ENCODE results near the gene SLFN12L. TPM values are rescaled to one million over a fixed set of nuclear protein-coding genes. Genes with fewer than 3 reads are reported as not detected.
"Not testable (repeated sequence)": the region's sequence is repeated elsewhere in the genome, so short reads cannot be mapped to it uniquely, and the experiment has no call there.

Gene SLFN12L
- 0.91 and 1.1 TPM in 2 replicates for total RNA-seq (2014; rRNA removed; shearing (Covaris generic))

DNA sequence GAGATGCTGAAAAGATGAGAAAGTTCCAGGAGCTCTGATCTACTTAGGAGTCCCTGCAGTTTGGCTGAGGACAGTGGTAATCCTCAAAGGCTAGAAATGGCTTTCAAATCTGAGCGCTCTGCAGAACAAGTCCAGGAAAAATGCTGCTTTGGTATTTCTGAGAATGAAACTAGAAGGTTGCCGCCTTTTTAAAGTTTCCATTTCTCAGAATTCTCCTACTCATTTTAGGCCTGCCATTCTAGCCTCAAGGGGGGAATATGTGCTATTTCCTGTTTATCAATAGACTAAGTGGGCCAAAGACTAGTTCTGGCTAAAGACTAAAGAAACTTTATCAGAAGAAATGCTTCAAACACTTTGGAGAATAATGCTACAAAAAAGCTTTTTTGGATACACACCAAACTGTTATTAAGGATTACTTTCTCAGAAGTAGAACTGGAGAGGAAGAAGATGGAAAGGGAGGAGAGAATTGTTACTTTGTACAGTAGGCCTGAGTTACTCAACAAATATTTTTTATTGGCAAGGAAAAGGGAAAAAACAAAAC lies at the start of gene SLFN12L:
TSS of gene SLFN12L (minus strand) at position 78 of the 541 bp plus-strand sequence. CDS start 15,314 bp downstream, outside the sequence.
- DNase-seq (ENCODE audit: low read depth), result no peak

DNA sequence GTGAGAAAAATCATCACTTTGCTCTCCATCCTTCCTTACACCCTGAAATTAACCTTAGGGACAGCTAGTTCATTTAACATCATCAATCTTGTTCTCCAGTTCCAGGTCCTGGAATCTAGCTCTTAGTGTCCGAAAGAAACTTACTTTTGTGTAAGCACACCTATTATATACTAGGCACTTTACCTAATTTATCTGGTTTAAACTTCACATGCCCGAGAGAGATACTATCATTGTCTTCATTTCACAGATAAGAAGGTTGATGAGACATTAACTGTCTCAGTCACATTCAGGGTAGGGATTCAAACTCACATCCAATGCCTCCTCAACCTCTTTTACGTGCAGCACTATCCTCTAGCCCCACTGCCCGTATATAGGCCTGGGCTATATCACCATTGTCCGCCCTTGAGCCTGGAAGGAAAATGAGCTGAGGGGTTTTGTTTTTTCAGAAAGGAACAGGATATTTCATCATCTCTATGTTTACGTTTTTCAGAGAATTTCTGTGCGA lies 49.1 kb upstream of the SLFN12L start:
- DNase-seq (ENCODE audit: low read depth), result no peak

DNA sequence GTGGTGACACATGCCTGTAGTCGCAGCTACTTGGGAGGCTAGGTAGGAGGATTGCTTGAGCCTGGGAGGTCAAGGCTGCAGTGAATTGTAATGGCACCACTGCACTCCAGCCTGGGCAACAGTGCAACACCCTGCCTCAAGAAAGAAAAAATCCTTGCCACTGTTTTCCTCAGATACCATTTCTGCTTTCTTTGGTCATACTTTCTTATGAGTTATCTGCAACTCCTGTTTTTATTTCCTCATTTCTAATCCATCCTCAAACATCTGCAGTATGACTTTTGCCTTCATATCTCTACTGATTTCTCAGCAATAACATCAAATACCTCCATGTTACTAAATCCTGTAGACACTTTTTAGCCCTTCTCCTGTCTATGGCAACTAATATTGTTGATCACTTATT lies 46.6 kb upstream of the SLFN12L start:
- DNase-seq (ENCODE audit: low read depth), result no peak

DNA sequence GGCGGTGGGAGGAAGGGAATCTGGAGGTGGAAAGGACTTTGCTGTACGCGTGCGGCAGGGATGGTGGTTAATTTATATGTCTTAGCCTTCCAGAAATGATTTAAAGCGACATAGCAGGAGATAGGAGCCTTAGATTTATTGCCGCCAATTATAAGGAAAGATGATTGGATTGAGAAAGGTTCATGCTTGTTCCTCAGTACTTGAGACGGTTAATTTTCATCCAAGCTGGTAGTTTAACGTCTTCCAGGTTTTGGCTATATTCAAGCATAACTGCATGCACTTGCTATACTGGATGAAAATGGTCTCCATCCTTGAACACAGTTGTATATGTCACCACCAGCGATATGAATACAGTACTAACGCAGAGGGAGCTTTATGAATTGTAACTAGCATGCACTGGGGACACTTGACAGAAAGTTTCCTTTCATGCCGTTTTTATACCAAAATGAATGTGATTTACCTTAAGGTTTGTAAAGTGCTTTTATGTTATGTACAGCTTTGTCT lies 41.5 kb upstream of the SLFN12L start:
- no peak for DNase-seq (ENCODE audit: low read depth)

DNA sequence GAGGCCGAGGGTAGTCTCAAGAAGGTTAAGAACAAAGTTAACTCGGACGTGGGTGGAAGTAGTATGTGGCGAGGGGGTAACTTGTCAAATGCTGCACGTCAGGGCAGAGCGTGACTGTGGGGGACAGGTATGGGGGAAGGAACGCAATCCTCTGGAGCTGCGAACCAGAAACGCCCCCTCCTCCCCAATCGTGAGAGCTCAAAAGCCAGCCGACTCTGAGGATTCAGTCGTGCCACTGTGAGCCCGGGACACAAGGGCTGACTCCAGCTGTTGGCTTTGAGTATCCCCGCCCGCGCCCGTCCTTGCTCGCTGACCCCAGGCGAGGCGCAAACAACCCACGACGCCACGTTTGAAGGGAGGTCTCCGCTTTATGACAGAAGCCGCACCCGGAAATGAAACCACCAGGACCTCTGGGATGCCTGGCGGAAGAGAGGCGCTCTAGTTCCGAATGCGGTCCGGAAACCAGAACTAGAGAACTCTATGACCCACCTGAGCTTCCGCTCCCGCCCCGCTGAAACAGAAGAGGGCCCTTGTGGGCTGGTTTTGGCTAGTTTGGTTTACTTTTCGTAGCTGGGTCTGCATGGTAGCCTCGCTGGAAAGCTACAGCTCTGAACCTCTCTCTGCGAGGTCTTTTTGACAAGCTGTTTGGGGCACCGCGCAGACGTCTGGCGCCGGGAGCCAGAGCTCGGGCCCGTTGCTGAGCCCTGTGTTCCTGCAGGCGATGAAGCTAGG lies 40.9 kb upstream of the SLFN12L start, which contains the start of gene PEX12:
TSS of gene PEX12 (minus strand) at position 375 of the 732 bp plus-strand sequence. CDS start 550 bp downstream, outside the sequence.
- DNase-seq (ENCODE audit: low read depth), result peak; percentile 95

DNA sequence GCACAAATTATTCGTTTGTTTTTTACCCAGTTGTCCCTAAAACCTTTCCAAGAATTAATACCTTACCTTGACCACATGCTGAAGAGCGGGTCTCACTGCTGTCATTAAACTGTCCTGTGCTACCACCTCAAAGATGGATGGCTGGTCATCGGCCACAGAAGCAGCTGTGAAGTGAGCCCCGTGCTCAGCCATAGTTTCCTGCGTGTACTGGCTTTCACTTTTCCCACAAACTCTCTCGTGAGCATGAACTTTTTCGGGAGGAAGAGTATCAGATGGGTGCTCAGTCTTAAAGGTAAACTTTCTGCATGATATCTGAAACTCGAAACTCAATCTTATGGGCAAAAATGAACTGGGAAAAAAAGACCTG lies 40.3 kb upstream of the SLFN12L start:
- peak; percentile 27 for DNase-seq (ENCODE audit: low read depth)

DNA sequence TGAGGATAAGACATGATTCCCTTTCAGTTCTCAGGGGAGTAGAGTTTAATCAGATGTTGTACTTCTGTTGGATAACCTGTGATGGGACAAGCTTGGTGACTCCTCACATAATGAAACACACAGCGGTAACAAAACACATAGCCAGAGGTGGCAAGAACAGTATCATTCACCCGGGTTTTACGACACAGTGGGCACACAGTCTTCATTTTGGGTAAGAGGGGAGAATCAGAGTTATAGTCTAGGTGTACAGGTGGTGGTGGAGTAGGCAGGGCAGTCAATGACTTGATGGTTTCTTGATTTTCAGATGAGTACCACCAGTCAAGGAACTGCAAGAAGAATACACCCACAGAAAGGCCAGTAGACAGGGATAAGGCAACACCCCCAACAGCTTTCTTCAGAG lies 38.3 kb upstream of the SLFN12L start:
- no peak for DNase-seq (ENCODE audit: low read depth)

DNA sequence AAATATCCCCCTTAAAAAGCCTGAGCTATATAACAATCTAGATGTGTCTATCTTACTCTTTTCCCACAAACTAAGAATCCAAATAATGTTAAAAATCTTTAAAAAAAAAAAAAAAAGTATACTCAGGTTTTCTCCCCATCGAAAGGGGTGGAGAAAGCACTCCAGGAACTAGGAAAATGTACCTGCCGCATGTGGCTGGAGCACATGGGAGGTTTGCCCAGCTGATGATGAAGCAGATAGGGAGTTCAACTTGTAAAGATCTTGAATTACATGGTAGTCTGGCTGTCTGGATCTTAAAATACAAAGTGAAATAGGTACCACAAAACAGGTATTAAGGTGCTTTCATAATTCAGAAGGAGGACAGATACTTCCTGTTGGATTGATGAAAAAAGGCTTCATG lies 31.9 kb upstream of the SLFN12L start:
- no peak for DNase-seq (ENCODE audit: low read depth)

DNA sequence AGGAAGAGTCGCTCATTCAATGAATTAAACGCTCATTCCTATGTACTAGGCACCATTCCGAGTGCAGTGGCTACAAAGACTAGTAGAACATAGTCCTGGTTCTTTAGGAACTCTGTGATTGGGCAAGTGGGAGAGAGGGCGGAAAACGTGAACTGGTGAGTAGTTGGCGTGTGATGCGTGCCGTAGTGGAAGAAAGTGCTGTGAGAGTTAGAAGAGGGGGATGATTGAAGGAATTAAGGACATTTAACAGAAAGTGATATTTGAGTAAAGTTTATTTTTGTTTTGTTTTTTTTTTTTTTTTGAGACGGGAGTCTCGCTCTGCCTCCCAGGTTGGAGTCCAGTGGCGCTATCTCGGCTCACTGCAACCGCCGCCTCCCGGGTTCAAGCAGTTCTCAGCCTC lies 31.1 kb upstream of the SLFN12L start:
- DNase-seq (ENCODE audit: low read depth), result peak; percentile 61

DNA sequence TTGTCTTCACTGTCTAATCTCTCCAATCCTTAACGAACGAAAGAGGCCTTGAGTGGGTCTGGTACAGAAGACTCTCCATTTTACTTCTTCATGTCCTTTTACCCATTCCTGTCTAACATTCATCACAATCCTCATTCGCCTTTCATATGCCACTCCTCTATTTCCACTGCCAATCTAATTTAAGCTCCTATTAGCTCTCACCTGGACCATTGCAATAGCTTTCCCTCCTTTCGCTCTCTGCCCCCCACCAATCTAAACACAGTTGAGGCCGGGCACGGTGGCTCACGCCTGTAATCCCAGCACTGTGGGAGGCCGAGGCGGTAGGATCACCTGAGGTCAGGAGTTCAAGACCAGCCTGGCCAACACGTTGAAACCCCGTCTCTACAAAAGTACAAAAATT lies 29.5 kb upstream of the SLFN12L start:
- DNase-seq (ENCODE audit: low read depth), result no peak

DNA sequence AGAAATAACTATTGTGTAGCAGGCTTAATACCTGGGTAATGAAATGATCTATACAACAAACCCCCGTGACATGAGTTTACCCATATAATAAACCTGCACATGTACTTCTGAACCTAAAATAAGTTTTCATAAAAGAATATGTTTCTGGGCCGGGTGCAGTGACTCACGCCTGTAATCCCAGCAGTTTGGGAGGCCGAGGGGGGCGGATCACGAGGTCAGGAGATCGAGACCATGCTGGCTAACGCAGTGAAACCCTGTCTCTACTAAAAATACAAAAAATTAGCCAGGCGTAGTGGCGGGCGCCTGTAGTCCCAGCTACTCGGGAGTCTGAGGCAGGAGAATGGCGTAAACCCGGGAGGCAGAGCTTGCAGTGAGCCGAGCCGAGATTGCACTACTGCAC lies 25.7 kb upstream of the SLFN12L start:
- not testable (repeated sequence) for DNase-seq (ENCODE audit: low read depth)

DNA sequence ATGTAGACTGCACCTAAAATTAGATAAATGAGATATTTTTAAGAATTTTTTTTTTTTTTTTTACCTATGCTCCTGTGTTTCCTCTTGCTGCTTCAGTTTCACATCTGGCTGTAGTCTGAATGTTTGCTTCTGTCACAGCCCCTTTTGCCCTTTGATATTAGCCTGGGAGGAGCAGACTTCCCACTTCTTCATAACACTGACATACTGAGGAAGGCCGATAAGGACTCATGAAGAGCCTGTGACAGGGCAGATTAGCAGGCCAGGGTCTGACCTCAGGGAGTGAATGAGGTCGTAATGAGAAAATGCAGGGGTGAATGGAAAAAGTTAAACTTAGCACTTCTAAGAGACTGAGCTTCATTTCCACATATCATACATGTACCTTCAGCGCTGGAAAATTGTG lies 23.2 kb upstream of the SLFN12L start, which contains the start of gene SLFN14:
TSS of gene SLFN14 (minus strand) at position 117 of the 400 bp plus-strand sequence. CDS start 2,757 bp downstream, outside the sequence.
- DNase-seq (ENCODE audit: low read depth), result no peak

DNA sequence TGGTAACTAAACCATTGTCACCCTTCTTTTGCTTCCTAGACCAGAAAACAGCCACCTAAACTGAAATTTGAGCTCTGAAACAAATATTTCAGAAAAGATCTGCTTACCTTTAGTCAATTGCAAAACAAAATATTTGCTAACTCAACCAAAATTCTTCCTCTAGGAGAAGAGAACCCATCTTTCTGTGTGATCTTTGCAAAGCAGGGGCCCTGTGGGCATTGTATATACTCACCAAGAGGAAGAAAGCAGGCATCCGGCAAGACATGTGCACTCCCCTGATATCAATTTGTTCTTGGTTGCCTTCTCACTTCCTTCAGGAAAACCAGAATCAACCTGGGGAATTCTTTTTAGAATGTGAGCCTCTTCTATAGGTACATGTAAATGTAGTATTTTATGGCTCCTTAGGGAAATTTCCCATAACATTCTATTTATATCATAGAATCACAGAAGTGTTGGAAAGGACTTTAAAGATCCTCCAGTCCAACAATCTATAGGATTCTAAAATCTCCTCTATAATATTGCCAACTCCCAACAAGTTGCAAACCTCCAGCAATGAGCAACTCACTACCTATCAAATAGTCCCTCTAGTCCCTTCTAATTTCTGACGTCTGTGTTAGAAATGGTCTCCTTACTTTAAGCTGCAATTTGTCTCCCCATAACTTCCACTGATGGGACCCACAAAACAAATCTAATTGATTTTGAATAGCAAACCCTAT lies 22.2 kb upstream of the SLFN12L start:
- DNase-seq (ENCODE audit: low read depth), result no peak

DNA sequence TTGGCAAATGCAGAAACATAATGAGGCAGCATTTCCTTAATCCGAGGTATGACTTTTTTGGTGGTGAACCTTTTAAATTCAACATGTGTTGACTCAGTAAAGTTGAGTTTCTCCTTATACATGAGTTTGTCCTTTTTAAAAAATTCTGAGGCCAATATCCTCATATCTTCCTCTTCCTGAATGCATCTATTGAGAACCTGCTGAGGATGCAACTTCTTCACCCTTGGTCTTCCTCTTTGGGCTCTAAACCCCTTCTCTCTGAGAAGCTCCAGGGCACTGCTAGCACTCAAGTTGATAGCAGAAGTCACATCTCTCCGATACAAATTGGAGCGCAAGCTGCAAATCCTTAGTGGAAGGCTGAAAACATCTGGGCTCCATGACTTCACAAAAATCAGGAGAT lies 19.9 kb upstream of the SLFN12L start:
- no peak for DNase-seq (ENCODE audit: low read depth)

DNA sequence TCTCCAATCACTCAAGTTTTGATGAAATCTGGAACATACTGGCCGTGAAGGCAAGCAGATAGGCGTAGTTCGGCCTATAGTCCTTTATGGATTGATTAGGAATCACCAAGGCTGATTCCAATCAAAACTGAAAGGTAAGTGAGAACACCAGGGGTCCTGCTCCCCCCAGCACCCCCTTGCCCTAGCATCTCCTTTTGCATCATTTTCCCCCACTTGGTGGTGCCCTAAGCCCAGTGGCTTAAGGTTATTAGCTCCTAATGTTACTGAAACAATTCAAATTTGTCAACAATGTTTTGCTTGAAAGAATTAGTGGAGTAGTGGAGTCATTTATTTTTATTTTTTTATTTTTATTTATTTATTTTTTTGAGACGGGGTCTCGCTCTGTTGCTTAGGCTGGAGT lies 18.2 kb upstream of the SLFN12L start:
- no peak for DNase-seq (ENCODE audit: low read depth)

DNA sequence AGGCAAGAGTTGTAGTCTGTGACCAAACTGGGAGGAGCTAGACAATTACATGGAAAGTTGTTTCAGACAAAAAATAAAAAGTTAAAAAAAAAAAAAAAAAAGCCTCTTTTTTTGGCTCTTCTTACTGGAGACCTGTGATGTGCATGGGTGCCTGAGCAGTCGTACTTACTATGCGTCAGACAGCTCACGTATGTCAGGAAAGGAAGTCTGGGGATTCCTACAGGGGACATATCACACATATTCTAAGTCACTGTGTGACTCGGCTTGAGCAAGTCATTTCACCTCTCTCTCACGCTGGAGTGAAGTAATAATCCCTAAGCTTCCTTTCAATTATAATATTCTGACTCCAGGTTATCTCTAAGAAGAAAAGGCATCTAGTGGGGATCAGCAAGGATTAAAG lies 17.2 kb upstream of the SLFN12L start:
- no peak for DNase-seq (ENCODE audit: low read depth)

DNA sequence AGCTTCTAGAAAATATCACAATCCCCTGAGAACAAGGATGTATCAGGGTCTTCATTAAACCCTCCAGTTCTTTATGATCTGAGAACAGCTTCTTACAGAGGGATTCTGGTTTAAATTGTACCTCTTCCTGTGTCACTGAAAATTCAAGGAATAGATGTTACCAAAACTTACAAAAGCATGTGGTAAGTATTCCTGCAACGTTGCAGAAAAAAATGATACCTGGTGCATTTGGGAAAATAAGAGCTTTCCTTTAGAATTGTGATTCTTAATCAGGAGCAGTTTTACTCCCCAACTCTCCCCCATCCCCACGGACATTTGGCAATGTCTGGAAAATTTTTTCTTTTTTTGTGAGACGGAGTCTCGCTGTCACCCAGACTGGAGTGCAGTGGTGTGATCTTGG lies 15.8 kb upstream of the SLFN12L start:
- no peak for DNase-seq (ENCODE audit: low read depth)

DNA sequence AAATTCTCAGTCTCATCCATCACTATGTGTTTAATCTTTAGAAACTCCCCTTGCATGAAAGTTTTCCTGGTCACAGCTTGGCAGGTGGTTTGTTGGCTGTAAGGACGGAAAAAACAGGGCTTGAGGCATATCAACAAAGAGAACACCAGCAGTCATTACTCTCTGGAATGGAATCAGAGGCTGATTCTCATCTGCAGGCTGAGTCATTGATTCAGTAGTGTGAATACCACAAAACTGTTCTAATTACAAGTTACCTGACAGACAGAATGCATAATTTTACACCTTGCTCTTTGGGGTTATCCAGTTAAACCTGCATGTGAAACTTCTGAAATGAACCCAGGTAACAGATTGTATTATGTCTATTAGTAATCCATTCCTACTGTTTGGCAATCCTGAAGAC lies 11.5 kb upstream of the SLFN12L start:
- no peak for DNase-seq (ENCODE audit: low read depth)

DNA sequence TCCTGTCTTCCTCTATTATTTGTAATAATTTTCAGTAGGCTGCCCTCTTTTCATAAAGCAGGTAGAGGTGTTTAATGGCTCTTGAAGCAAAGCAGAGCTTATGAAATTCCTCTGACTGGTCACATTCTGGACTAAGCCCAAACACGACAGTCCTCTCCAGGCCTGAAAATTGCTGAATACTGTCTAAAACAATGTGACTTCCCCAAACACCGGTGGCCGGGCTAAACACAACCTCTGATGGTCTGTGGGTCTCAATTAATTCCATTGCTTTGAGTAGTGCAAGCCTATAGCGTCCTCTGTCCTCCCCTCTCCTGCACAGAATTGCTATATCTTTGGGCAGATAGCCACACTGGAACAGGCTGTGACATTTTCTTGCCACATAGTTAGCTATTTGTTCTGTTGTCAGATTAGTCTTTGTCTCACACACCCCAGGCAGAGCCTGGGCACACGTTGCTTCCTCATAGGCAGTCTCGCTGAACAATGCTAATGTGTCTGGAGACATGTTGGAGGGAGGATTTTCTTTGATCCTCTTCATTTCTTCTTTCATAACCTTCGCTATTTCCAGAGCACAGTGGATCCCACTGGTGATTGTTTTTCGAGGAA lies 10.8 kb upstream of the SLFN12L start:
- DNase-seq (ENCODE audit: low read depth), result no peak

DNA sequence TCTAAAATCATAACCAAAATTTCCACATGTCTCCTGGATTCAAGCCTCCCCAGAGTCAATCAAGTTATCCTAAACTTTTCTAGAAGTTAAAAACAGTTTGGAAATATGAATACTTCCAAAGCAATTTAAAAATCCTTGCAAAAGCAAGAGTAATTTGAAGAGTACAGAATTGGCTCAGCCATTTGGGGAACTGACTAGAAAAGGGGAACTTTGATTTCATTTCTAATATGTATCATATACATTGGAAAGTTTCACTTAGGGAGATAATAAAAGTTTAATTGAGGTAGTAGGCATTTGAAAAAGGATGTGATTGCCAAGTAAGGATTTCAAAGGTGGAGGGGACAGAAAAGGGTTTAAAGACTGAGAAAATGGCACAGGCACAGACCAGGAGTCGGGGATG lies 9.0 kb upstream of the SLFN12L start:
- DNase-seq (ENCODE audit: low read depth), result no peak

DNA sequence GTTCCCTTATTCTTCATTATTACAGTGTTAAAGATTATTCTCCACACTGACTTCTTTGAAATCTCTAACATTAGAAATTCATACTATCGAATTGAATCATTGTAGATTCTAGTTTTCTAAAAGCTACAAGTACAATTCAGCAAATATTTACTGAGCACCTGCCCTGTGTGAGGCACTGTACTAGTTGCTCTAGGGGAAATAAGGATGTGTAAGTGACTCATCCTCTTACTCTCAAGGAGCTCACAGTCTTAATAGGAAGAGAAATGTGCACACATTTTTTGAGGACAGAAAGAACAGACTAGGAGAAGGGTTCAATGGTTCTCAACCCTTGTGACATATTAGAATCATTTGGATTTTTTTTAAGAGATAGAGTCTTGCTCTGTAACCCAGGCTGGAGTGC lies 7.7 kb upstream of the SLFN12L start:
- no peak for DNase-seq (ENCODE audit: low read depth)

DNA sequence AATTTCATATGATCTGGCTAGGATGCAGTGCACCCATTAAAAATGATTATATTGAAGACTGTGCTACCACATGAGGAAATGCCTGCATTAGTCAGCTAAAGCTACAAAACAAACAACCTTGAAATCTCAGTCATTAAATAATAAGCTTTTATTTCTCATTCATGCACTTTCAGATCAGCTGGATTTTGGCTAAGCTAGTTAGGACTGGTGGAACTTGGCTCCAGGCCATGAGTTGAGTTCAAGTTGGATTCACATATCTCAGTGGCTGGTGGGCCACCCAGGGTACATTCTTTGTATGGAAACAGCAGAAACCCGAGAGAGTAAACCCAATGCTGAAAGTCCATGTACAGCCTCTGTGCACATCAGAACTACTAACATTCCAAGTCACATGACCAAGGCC lies 6.4 kb upstream of the SLFN12L start:
- no peak for DNase-seq (ENCODE audit: low read depth)

Measured in Daoy (cell line).